H9 (cell line): ENCODE data around the gene WNT6. TPM values are rescaled to one million over a fixed set of nuclear protein-coding genes. Genes with fewer than 3 reads are reported as not detected.

Source experiments
- DNase-seq: peaks from one replicate; pipeline ENCODE4 v3.0.0-alpha.2; 2017
- H2AFZ ChIP-seq: one replicate; pipeline ENCODE4 v1.6.1; 2013; ENCODE audit warnings: mild to moderate bottlenecking, low read length, control low read depth, moderate library complexity
- H2AK5ac ChIP-seq: 2 replicates; pipeline ENCODE4 v1.6.1; 2013; ENCODE audit warnings: low read length, control low read depth, mixed read lengths; ENCODE audit not compliant: insufficient read length
- H2BK120ac ChIP-seq: one replicate; pipeline ENCODE4 v1.6.1; 2013; ENCODE audit warnings: low read depth, mild to moderate bottlenecking, low read length, control low read depth, inconsistent platforms; ENCODE audit not compliant: poor library complexity, severe bottlenecking
- H2BK12ac ChIP-seq: 2 replicates; pipeline ENCODE4 v1.6.1; 2013; ENCODE audit warnings: low read length, control low read depth, mixed read lengths, low read depth; ENCODE audit not compliant: insufficient read length
- H2BK15ac ChIP-seq: 2 replicates; pipeline ENCODE4 v1.6.1; 2013; ENCODE audit warnings: low read depth, low read length, control low read depth
- H2BK20ac ChIP-seq: one replicate; pipeline ENCODE4 v1.6.1; 2013; ENCODE audit warnings: low read depth, mild to moderate bottlenecking, low read length, control low read depth, inconsistent platforms; ENCODE audit not compliant: poor library complexity, severe bottlenecking
- H2BK5ac ChIP-seq: 2 replicates; pipeline ENCODE4 v1.6.1; 2013; ENCODE audit warnings: low read length, control low read depth, mixed read lengths; ENCODE audit not compliant: insufficient read length
- H3K14ac ChIP-seq: 2 replicates; pipeline ENCODE4 v1.6.1; 2013; ENCODE audit warnings: low read length, control low read depth; ENCODE audit not compliant: insufficient read depth
- H3K18ac ChIP-seq: 2 replicates; pipeline ENCODE4 v1.6.1; 2013; ENCODE audit warnings: low read depth, mild to moderate bottlenecking, mixed read lengths, low read length, control low read depth; ENCODE audit not compliant: insufficient read length
- H3K23ac ChIP-seq: 2 replicates; pipeline ENCODE4 v1.6.1; 2013; ENCODE audit warnings: low read length, control low read depth, mixed read lengths, low read depth; ENCODE audit not compliant: insufficient read length
- H3K23me2 ChIP-seq: 2 replicates; pipeline ENCODE4 v1.6.1; 2013; ENCODE audit warnings: low read depth, mild to moderate bottlenecking, mixed read lengths, low read length, control low read depth; ENCODE audit not compliant: insufficient read length, poor library complexity, severe bottlenecking
- H3K27ac ChIP-seq: 2 replicates; pipeline ENCODE4 v1.5.1; 2013; ENCODE audit warnings: low read length, control low read depth, mixed read lengths, low read depth; ENCODE audit not compliant: insufficient read length
- H3K27me3 ChIP-seq: 2 replicates; pipeline ENCODE4 v1.6.1; 2013; ENCODE audit warnings: low read length, control low read depth, inconsistent platforms; ENCODE audit not compliant: insufficient read depth
- H3K4ac ChIP-seq: 2 replicates; pipeline ENCODE4 v1.6.1; 2013; ENCODE audit warnings: low read depth, mild to moderate bottlenecking, control low read depth, inconsistent platforms, low read length, moderate library complexity
- H3K4me1 ChIP-seq: 2 replicates; pipeline ENCODE4 v1.6.1; 2013; ENCODE audit warnings: low read length, control low read depth, inconsistent platforms; ENCODE audit not compliant: insufficient read depth
- H3K4me2 ChIP-seq: 2 replicates; pipeline ENCODE4 v1.6.1; 2013; ENCODE audit warnings: low read length, control low read depth, mixed read lengths; ENCODE audit not compliant: insufficient read length, insufficient read depth
- H3K56ac ChIP-seq: 2 replicates; pipeline ENCODE4 v1.6.1; 2013; ENCODE audit warnings: low read depth, mild to moderate bottlenecking, mixed read lengths, low read length, control low read depth; ENCODE audit not compliant: insufficient read length
- H3K79me1 ChIP-seq: 2 replicates; pipeline ENCODE4 v1.6.1; 2013; ENCODE audit warnings: low read depth, mild to moderate bottlenecking, moderate library complexity, low read length, control low read depth, inconsistent platforms; ENCODE audit not compliant: insufficient read depth, poor library complexity, severe bottlenecking
- H3K79me2 ChIP-seq: 2 replicates; pipeline ENCODE4 v1.6.1; 2013; ENCODE audit warnings: low read length, control low read depth, inconsistent platforms; ENCODE audit not compliant: insufficient read depth
- H3K9ac ChIP-seq: 2 replicates; pipeline ENCODE4 v1.6.1; 2013; ENCODE audit warnings: low read length, control low read depth, mixed read lengths; ENCODE audit not compliant: insufficient read length; ENCODE audit errors: extremely low read depth
- H3K9me3 ChIP-seq: one replicate; pipeline ENCODE4 v1.6.1; 2013; ENCODE audit warnings: low read depth, low read length, inconsistent platforms; ENCODE audit not compliant: control insufficient read depth
- H3T11ph ChIP-seq: one replicate; pipeline ENCODE4 v1.6.1; 2013; ENCODE audit warnings: mild to moderate bottlenecking, low read length, control low read depth, inconsistent platforms
- H4K20me1 ChIP-seq: one replicate; pipeline ENCODE4 v1.6.1; 2013; ENCODE audit not compliant: control insufficient read depth, insufficient read length, insufficient read depth
- H4K5ac ChIP-seq: 2 replicates; pipeline ENCODE4 v1.6.1; 2013; ENCODE audit warnings: low read depth, mild to moderate bottlenecking, mixed read lengths, low read length, control low read depth; ENCODE audit not compliant: insufficient read length
- H4K8ac ChIP-seq: replicated peaks from 2 replicates; pipeline ENCODE4 v1.6.1; 2013; ENCODE audit warnings: low read length, control low read depth, mixed read lengths, low read depth; ENCODE audit not compliant: insufficient read length
- H4K91ac ChIP-seq: 2 replicates; pipeline ENCODE4 v1.6.1; 2013; ENCODE audit warnings: low read depth, mild to moderate bottlenecking, moderate library complexity, mixed read lengths, low read length, control low read depth; ENCODE audit not compliant: insufficient read length
- H3K27ac Mint-ChIP-seq, 3 experiments: 2 replicates in 2 of 3; 3 replicates in 1 of 3; pipeline ENCODE4 v1.8.0; 2020 to 2021; ENCODE audit warnings: mixed read lengths in 3 of 3, mild to moderate bottlenecking in 1 of 3, moderate library complexity in 1 of 3
- H3K27me3 Mint-ChIP-seq: 2 replicates; pipeline ENCODE4 v1.8.0; 2021; ENCODE audit warnings: low read depth, mild to moderate bottlenecking, moderate library complexity, mixed read lengths
- H3K36me3 Mint-ChIP-seq, 3 experiments: 2 replicates in 2 of 3; 3 replicates in 1 of 3; pipeline ENCODE4 v1.8.0; 2020 to 2021; ENCODE audit warnings: low read depth in 3 of 3, mixed read lengths in 3 of 3; ENCODE audit not compliant: insufficient read depth in 1 of 3
- H3K4me1 Mint-ChIP-seq, 2 experiments: 2 replicates each; pipeline ENCODE4 v1.8.0; 2020; ENCODE audit warnings: mixed read lengths in 2 of 2
- H3K4me3 Mint-ChIP-seq, 2 experiments: 2 replicates in 1 of 2; 3 replicates in 1 of 2; pipeline ENCODE4 v1.8.0; 2020 to 2021; ENCODE audit warnings: mild to moderate bottlenecking in 2 of 2, mixed read lengths in 2 of 2, moderate library complexity in 1 of 2
- H3K9me3 Mint-ChIP-seq, 2 experiments: 2 replicates in 1 of 2; 3 replicates in 1 of 2; pipeline ENCODE4 v1.8.0; 2020; ENCODE audit warnings: mild to moderate bottlenecking in 2 of 2, mixed read lengths in 2 of 2, moderate library complexity in 1 of 2
- CTCF ChIP-seq: fragments of 200-600 bp; sonication (generic); conservative IDR thresholded peaks from 3 replicates; pipeline ENCODE4 v1.8.0; 2021; ENCODE audit warnings: antibody characterized with exemption, mild to moderate bottlenecking
- WGBS: extraction: QIAGEN DNeasy Blood & Tissue Kit; methylation state at CpG from one replicate; pipeline ENCODE4 v1.1.7; 2013; ENCODE audit warnings: missing lambda C conversion rate, low lambda C conversion rate, mixed read lengths; ENCODE audit not compliant: insufficient read length; ENCODE audit errors: extremely low coverage; 5-methylcytosine and 5-hydroxymethylcytosine counted together
- total RNA-seq: library from RNA; stranded (reverse); gene quantifications from 2 replicates; pipeline ENCODE4 v1.2.1, GENCODE V29; 2021

WNT6 gene
- total RNA-seq, 1 experiment from 2014 or later: not detected

GRCh38 chr2:218834685-218835084, 24.9 kb upstream of the WNT6 start:
- Mint-ChIP-seq H3K4me1 (peaks cover 3 to 5% of the 10 kb centered on the region in 2 experiments; a peak in 1 of 4 replicates), H3K36me3 (no peaks in the 10 kb centered on the region), H3K27me3 (peaks cover 25% of the 10 kb centered on the region), H3K27ac (no peak overlapping the region), H3K9me3 (no peaks in the 10 kb centered on the region; a peak in 2 of 5 replicates), H3K4me3 (no peak overlapping the region)
- WGBS: no CpG with 5 or more reads among the region's 4 CpGs
- Histone ChIP-seq H3K4ac (no peak overlapping the region), H2BK5ac (no peak overlapping the region), H3K27me3 (no peaks in the 10 kb centered on the region), H4K91ac (no peak overlapping the region), H3K9ac (no peak overlapping the region), H2AFZ (no peak overlapping the region), H3K79me1 (no peaks in the 10 kb centered on the region), H3K4me1 (no peaks in the 10 kb centered on the region), H3K79me2 (no peaks in the 10 kb centered on the region), H3K56ac (no peak overlapping the region), H2BK15ac (no peak overlapping the region), H2BK12ac (no peak overlapping the region), H3K9me3 (no peaks in the 10 kb centered on the region), H3K14ac (no peak overlapping the region), H3K18ac (no peak overlapping the region), H3K4me2 (no peak overlapping the region), H2BK20ac (no peak overlapping the region), H3K23ac (no peak overlapping the region), H4K5ac (no peak overlapping the region), H4K8ac (no peak overlapping the region), H2AK5ac (no peak overlapping the region), H2BK120ac (no peak overlapping the region), H3K23me2 (no peaks in the 10 kb centered on the region), H3K27ac (no peak overlapping the region), H4K20me1 (no peaks in the 10 kb centered on the region), H3T11ph (no peak overlapping the region)
- no peak for TF ChIP-seq CTCF
- DNase-seq: no peak
